ENCODE measurements around the gene BRPF3.

BRPF3 gene

DNA sequence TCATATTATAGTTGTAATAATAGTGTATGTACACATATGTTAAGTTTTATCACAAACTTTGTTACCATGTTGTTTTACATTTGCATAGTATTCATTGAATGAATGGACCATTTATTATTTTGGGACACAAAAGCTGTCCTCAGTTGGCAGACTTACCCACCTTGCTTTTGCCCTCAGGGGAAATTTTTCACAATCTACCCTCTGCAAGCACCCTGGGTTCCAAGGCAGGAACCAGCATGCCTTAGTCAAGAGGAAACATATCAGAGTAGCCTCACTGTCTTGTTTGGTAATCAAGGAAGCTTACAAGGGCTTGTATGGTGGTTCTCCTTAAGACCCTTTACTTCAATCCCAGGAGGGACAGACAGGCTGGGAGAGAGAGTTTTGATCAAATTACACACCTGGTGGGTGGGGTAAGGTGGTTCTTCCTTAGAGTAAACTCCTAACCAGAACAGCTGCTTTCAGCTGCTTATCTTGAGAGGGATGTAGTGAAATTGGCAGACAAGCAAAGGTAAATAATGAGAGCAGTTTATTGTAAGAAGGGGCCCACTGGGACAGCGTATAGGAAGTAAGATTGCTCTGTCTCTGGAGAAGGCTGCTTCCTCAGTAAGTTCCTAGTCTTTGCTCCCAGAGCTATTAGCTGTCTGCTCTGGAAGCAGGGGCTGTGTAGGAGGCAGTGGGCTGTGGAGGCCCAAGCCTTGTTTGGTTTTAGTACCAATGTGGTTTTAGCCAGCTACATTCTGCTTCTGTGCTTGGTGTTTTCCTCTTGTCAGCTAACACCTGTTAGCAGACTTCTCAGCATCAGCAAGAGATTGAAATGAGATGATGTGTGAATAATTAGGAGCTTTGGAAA lies 31.1 kb downstream of the BRPF3 start:
- in situ Hi-C loops (cut with MboI; ENCODE audit: low sequenced_read_pairs) = no loop called here

DNA sequence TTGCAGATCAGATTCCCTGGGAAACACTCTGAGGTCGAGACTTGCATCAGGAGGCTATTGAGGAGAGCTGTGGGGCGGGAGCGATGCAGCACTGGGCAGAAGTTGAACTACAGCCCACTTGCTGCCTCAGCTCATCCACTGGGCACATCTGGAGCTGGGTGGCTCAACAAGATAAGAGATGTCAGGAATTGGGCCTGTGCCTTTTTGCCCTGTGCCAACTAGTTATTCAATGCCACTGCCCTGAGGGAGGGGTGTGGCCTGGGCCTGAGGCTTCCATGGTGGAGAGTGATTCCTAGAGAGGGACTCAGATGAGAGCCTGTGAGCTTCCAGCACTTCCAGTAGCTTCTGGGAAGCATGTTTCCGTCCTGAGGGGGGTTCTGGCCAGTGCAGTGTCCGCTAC lies 32.7 kb downstream of the BRPF3 start:
- in situ Hi-C loops (cut with MboI; ENCODE audit: low sequenced_read_pairs) = no loop called here

DNA sequence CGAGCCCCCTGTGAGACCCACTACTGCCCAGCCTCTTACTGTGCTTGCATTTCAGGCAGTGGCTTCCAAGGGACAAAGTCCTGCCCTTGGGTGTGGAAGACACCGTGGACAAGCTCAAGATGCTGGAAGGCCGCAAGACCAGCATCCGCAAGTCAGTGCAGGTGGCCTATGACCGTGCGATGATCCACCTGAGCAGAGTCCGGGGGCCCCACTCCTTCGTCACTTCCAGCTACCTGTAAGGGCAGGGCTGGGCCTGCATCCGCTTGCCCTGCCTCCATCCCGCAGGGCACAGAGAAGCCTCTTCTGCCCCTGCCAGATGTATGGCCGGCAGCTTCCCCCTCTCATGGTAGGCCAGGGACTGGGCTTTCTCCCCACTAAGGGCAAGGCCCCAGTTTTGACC lies 33.8 kb downstream of the BRPF3 start:
- in situ Hi-C loops (cut with MboI; ENCODE audit: low sequenced_read_pairs) = no loop called here

DNA sequence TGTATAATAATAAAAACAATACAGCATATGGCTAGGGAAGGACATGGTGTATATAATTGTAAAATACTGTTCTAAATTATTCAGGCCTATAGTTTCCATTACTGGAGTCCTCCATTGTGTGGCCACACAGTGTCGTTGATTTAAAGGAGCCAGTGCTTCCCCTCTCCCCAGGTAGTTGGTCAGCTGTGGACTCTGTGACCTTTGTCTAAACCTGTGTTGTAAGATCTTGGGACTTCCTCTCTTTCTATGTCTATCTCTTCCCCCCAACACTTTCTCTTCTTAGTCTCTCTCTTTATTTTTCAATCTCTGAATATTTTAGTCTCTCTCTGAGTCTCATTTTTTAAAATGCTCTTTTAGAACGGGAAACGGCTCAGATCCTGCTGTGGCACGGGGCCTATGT lies 35.6 kb downstream of the BRPF3 start:
- in situ Hi-C loops (cut with MboI; ENCODE audit: low sequenced_read_pairs) = no loop called here

DNA sequence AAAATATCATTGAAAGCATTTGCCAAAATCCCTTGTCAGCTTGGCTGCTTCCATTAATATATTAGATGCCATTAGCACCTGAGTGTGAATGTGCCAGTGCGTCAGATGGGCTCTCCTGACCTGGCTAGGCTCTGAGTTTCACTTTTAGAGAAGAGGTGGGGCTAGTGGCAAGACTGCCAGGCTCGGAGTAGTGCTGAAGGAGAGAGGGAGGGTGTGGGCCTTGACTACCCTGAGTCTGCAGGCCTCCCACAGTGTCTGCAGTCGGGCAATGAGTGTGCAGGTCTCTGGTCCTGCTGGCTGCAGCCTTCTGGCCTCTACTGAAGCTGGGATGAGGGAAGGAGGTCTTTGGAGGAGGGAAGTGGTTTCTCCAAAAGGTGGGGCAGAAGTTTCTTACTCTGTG lies 38.8 kb downstream of the BRPF3 start:
- in situ Hi-C loops (cut with MboI; ENCODE audit: low sequenced_read_pairs) = no loop called here

DNA sequence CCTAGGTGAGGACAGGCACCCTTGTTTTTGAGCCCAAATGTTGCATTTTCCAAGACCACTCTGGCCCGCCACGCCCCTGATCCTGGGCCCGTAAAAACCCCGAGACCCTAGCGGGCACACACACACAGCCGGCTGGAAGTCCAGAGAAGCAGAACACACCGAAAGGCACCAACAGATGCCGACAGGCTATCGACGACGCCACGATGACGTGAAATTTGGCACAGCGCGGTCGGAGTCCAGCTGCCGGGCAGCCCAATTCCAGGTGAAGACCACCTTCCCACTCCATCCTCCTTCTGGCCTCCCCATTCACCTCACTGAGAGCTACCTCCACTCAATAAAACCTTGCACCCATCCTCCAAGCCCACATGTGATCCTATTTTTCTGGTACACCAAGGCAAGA lies 39.3 kb downstream of the BRPF3 start:
- in situ Hi-C loops (cut with MboI; ENCODE audit: low sequenced_read_pairs) = no loop called here

DNA sequence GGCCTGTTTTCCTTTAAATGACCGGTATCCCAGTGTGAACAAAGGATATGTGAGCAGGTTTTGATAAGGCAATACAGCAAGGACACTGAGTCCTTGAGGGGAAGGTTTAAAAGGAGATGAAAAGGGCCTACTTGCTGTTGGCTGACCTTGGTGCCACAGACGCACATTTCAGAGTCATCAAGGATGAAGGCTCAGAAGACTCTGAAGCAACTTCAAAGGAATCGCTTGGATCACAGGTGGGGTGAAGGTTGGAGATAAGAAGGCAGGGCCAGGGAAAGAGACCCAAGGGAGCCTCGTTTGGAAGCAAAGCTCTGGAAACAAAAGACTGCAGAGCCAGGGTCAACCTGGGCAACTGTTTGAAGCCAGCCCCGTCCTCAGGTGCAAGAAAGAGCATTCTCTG lies 43.2 kb downstream of the BRPF3 start:
- in situ Hi-C loops (cut with MboI; ENCODE audit: low sequenced_read_pairs) = no loop called here

DNA sequence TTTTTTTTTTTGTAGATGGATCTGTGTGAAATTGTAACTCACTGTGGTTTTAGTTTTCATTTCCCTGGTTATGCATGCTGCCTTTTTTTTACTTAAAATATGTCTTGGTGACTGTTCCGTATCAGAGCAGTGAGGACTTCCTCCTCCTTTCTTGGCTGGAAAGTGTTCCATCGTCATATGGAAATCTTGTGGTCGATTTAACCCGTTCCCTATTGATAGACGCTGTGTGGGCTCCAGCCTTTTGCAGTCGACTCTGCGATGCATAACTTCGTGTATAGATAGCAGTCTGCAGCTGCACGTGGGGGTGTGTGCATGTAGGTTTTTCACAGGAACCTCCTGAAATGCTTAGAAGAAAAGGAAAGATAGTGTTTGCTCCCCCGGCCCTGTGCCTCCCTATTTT lies 45.2 kb downstream of the BRPF3 start:
- in situ Hi-C loops (cut with MboI; ENCODE audit: low sequenced_read_pairs) = no loop called here

DNA sequence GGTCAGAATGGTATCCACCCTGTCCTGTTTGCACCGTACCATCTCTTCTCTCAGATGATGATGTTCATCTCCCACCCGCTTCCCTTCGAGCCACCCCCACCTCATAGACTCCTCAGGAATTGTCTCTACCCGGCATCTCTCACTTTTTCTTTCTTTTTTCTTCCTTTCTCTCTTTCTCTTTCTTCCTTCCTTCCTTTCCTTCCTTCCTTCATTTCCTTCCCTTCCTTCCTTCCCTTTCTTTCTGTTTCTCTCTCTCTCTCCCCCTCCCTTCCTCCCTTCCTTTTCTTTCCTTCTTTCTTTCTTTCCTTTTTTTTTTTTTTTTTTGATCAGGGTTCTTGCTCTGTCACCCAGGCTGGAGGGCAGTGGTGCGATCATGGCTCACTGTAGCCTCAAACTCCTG lies 45.6 kb downstream of the BRPF3 start:
- in situ Hi-C loops (cut with MboI; ENCODE audit: low sequenced_read_pairs) = no loop called here

DNA sequence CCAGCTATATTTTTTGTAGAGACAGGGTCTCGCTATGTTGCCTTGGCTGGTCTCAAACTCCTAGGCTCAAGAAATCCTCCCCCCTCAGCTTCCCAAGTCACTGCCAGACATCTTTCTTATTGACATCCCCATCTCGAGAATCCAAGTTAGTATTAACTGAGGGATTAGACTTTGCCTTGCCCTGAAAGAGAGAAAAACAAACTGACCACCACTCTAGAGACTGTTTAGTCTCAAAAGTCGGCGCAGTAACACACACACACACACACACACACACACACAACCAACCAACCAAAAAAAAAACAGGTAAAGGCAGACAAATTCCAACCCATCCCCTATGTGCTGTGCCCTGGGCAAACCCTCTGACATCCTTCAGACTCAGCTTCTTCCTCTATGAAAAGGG lies 46.1 kb downstream of the BRPF3 start:
- in situ Hi-C loops (cut with MboI; ENCODE audit: low sequenced_read_pairs) = no loop called here

DNA sequence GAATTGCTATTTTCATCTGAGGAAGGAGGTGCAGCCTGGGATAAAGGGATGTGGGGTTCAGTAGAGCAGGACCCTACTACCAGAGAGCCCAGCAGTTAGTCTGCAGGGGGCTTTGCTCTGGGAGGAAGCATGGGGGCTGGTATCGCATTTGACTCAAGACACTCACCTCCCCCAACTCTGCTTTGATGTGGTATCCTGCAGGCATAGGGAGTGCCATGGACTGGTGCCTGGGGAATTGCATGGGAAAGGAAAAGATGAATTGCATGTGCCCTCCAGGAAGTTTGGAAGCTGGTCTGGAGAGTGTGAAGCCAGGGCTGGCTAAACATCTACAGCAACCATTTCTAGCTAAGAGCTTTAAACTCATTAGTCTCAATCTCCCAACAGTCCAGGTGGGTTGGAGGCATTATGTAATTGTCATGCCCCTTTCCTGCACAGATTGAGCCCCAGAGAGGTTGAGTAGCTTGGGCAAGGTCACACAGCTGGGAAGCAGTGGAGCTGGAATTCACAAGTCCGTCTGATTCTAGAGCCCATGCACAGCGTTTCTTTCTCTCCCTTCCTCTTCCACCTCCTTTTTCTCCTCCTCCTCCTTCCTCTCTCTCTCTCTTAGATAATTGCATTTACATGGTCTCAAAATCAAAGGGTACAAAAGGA lies 47.1 kb downstream of the BRPF3 start:
- in situ Hi-C loops (cut with MboI; ENCODE audit: low sequenced_read_pairs) = no loop called here

DNA sequence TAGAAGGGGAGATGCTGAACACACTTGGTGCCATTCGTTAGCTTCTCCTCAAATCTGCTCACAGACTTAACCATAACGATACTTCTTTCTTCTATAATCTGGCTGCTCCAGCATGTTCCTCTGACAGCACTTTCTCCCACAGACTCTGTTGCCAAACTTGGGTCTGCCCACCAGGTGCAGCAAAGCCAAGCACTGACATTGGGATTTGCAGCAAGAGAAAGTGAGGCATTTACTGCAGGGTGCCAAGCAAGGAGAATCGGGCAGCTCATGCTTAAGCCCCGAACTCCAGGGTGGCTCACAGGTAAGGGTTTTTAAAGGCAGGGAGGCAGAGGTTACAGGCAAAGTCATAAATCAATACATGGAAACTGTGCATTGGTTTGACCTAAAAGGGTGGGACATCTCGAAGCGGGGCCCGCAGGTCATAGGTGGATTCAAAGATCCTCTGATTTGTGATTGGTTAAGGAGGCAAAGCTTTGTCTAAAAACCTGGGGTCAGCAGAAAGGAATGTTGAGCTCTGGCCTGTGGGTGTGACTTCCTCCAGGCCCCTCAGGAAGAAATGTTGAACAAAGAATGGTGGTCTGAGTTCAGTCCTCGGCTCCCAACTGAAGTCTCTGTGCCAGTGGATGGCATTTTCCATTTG lies 48.2 kb downstream of the BRPF3 start:
- in situ Hi-C loops (cut with MboI; ENCODE audit: low sequenced_read_pairs) = no loop called here

DNA sequence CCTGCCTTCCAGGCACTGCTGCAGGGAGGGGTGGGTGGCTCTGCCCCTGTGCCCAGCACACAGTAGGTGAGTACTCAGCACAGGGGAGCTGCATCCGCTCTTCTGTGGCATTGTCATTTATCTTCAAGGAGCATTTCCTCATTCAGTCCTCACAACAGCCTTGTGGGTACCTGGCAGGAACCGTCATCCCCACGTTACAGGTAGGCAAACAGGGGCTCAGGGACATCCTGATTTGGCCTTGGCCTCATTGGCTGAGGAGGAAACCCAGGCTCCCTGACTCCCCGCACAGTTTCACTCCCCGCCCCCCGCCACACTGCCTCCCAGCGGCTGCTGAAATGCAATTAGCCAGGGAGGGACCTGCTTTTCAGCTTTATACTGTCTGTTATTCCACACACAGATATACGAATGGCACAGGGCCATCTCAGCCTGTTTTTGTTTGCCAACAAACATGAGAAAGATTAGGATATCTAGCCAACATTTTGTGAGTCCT lies 49.1 kb downstream of the BRPF3 start:
- in situ Hi-C loops (cut with MboI; ENCODE audit: low sequenced_read_pairs) = no loop called here

DNA sequence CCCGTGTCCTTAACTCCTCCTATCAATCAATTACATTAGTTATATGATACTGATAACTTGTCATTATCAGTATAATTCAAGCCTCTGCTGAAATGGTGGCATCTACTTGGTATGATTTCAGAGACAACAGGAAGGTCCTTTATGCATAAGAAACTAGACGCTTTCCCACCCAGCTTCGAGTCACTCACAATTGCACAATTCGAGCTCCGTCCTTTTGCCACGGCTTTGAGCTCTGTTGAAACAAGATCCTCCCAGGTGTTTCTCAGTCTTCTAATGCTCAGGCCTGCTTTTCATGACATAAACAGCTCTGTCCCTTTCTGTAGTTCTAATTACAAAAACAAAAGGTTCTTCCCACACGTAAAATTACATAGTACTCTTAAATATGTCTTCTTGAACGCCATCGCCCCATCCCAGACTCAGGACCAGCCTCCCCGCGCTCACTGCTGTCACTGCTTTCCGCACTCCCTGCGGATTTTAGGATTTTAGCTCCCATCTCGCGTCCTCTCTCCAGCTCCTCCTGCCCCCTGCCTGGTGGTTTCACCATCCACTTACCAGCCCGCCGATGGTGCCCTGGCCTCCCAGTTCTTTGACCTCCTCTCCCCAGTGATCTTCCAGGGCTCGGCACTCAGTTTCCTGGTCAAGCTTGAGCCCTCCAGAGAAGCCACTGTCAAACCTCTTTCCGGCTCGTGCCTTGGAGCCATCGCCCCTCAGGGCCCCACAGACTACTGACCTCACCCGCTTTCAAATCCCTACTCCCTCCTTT lies 50.1 kb downstream of the BRPF3 start:
- in situ Hi-C loops (cut with MboI; ENCODE audit: low sequenced_read_pairs) = no loop called here

DNA sequence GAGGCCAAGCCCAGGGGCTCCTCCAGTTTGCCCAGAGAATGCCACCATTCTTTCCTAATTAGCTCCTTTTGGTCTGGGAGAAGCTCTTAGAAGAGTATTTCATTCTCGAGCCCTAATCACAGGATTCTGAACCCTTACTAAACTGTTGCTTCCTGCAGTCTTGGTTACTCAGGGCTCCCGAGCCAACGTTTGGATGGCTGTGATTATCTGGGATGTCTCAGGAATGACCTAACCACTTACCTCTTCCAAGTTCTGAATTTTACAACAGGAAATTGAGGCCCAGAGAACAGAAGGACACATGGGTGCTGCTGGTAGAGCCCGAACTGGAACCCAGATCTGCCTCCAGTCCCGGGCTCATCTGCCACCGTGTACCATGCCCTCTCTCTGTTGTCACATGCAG lies 51.1 kb downstream of the BRPF3 start:
- in situ Hi-C loops (cut with MboI; ENCODE audit: low sequenced_read_pairs) = no loop called here

DNA sequence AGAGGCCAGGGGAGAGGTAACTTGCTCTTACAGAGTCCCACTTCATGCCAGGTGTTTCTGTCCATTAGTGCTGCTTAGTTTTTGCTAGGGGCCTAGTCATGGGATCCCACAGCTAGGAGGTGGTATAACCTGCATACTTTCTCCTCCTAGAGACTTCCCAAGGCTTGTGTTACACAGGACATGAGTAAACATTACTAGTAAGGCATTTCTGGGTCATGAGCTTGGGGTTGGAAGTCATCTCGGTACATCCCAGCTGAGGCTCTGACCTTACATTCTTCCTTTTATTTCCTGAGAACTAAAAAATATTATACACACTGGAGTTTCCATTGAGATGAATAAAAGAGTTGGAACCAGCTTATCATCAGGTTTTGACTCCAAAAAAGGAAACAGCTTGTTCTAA lies 52.4 kb downstream of the BRPF3 start:
- in situ Hi-C loops (cut with MboI; ENCODE audit: low sequenced_read_pairs) = no loop called here

DNA sequence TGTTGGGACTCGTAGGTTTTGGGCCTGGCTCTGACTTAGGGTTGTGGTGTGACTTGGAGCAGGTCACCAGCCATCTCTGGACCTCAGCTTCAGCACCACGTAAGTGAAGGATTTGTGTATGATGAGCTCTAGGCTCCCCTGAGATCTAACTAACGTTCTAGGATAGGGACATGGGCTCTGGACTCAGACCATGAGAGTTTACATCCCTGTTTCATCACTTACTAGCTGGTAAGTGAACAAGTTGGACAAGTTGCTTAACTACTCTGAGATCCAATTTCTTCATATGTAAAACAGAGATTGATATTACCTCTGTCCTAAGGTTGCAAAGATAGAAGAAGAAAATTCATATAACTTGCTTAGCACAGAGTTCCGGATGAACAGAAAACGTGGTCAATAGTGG lies 53.0 kb downstream of the BRPF3 start:
- in situ Hi-C loops (cut with MboI; ENCODE audit: low sequenced_read_pairs) = no loop called here

DNA sequence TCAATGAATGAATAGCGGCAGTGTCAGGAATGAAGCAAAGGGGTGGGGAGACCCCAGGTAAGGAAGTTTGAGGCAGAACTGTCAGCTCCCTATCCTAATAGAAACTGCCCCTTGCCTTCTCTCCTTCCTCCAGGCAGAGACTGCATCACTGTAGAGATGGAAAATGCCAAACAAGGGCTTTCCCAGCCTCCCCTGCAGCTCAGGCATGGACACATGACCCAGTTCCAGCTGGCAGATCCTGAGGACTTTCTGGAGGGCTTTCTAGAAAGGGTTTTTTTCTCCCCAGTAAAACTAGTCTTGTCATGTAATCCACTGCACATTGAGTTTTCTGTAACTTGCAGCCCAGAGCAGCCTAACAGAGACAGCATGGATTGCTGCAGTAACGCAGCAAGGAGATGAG lies 55.5 kb downstream of the BRPF3 start:
- in situ Hi-C loops (cut with MboI; ENCODE audit: low sequenced_read_pairs) = no loop called here

DNA sequence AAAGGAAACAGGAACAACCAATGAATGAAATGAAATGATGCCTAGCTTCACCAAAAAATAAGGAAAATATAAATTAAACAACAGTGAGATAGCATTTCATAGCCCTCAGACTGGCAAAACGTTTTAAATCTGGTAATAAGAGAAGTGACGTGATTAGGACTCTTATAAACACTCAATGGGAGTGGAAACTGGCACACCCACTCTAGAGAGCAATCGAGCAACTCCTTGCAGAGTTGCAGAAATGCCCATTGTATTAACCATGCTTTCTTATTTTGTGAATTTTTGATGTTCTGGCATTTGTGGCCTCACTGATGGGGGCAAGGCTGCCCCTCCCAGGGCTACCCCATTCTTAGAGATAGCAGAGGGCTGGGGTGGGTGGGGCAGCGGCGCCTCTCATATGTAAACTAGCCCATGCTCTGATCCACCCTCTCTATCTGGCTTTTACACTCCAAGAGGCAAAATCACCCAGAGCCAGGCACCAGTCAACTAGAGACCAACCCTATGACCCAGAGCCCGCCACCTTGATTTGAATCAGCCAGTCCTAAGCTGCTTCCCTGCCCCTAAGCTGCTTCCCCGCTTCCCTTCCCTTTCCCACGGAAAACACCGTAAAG lies 67.0 kb downstream of the BRPF3 start:
- in situ Hi-C loops (cut with MboI; ENCODE audit: low sequenced_read_pairs) = no loop called here

DNA sequence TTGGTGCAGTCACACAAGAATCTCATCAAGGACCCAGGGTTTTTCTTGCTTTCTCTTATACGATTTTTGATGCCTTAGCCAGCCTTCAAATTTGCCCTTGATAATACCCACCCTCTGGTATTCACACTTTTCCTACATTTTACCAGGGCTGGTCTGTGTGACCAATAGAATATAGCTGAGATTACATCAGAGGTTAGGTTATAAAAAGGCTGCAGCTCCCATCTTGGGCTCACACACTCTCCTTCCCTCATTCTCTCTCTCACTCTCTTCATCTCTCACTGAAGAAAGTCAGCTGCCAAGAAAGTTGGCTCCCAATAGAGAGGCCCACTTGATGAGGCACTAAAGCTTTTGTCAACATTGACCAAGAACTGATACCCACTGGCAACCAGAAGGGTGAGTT lies 69.2 kb downstream of the BRPF3 start:
- in situ Hi-C loops (cut with MboI; ENCODE audit: low sequenced_read_pairs) = no loop called here

All from HL-60/S4 (cell line).